Measurements from ENCODE around the gene NKD2. TPM values are rescaled to one million over a fixed set of nuclear protein-coding genes. Genes with fewer than 3 reads are reported as not detected.

NKD2 gene
- total RNA-seq, 4 donors from 2014 or later = 0.78 to 3.2 (median 1.6) TPM

DNA sequence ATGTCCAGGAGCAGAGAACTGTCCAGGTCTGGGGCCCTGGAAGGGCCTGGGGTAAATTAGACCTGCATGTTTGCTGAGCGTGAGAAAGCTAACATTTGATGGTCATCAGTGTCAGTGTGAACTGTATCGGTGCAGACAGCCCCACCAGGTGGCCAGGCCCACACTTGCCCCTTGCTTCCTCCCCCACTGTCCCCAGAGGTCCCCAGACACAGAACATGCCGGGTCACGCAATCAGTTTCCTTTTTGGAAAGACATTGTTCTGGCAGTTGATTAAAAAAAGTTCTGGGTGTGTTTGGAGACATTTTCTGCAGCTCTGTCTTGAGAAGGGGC is 1.5 kb downstream of the NKD2 start:
- Histone ChIP-seq H3K9me3 (no peaks in the 10 kb centered on the region), H3K4me3 (replicated peaks in 1 of 3) (no peak overlapping the region), H3K36me3 (no peaks in the 10 kb centered on the region), H3K27me3 (peaks cover 7% of the 10 kb centered on the region), H3K4me1 (peaks cover 4 to 26% of the 10 kb centered on the region in 2 donors), H3K27ac (no peak overlapping the region)
- TF ChIP-seq, protein P1, sequence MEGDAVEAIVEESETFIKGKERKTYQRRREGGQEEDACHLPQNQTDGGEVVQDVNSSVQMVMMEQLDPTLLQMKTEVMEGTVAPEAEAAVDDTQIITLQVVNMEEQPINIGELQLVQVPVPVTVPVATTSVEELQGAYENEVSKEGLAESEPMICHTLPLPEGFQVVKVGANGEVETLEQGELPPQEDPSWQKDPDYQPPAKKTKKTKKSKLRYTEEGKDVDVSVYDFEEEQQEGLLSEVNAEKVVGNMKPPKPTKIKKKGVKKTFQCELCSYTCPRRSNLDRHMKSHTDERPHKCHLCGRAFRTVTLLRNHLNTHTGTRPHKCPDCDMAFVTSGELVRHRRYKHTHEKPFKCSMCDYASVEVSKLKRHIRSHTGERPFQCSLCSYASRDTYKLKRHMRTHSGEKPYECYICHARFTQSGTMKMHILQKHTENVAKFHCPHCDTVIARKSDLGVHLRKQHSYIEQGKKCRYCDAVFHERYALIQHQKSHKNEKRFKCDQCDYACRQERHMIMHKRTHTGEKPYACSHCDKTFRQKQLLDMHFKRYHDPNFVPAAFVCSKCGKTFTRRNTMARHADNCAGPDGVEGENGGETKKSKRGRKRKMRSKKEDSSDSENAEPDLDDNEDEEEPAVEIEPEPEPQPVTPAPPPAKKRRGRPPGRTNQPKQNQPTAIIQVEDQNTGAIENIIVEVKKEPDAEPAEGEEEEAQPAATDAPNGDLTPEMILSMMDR (IDR thresholded peaks at IDR 0.05) = no peak
- no peak for TF ChIP-seq POLR2A (IDR thresholded peaks at IDR 0.05)
- WGBS, 2 donors = 55 to 71% methylated on average over 4 of the region's 4 CpGs
- intact Hi-C loops (cut with DNase I) = no loop called here
- no peak for DNase-seq

DNA sequence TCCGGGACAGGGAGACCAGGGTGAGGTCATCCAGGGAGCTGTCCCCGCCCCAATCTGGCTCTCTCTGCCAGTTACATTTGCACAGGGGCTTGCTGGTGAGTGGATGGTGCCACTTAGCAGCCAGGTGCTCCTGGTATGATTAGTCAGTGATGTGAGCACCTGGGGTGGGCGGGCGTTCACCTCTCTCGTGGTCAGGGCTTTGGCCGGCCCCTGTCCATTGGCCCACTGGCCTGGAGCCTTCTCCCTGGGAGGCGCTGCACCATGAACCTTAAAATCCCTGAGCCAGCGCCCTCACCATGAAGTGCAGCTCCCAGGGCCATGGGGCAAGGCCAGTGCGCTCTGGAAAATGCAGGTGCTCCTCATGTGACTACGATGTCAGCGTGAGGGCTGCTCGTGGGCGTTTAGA is 2.0 kb downstream of the NKD2 start:
- Histone ChIP-seq H3K4me1 (peaks cover 0 to 21% of the 10 kb centered on the region in 2 donors), H3K27ac (no peak overlapping the region), H3K4me3 (replicated peaks in 1 of 3) (no peak overlapping the region), H3K9me3 (no peaks in the 10 kb centered on the region), H3K36me3 (no peaks in the 10 kb centered on the region), H3K27me3 (peaks cover 7% of the 10 kb centered on the region)
- WGBS, 2 donors = 46% methylated on average over 8 to 10 of the region's 13 CpGs
- intact Hi-C loops (cut with DNase I) = no loop called here
- TF ChIP-seq, protein P1 (IDR thresholded peaks at IDR 0.05) = no peak
- no peak for TF ChIP-seq POLR2A (IDR thresholded peaks at IDR 0.05)
- no peak for DNase-seq

DNA sequence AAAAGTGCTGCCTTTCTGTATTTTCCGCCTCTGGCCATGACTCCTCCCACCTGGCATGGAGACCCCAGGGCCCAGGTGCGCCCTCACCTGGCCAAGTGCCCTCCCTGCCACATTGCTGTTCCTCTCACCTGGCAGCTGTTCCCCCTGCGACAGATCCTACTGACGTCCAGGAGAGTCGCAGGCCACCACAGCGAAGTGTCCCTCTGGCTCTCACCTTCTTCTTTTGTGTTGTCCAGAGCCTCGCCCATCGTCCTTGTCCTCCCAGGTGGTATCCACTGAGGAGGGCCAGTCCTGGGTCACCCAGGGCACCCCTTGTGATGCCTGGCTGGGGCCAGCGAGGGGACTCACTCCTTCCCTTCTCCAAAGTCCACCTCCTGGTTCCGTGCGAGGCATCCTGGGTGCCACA is 2.6 kb downstream of the NKD2 start:
- Histone ChIP-seq H3K36me3 (no peaks in the 10 kb centered on the region), H3K9me3 (no peaks in the 10 kb centered on the region), H3K27me3 (peaks cover 7% of the 10 kb centered on the region), H3K27ac (no peak overlapping the region), H3K4me1 (peaks cover 0 to 21% of the 10 kb centered on the region in 2 donors), H3K4me3 (replicated peaks in 1 of 3) (no peak overlapping the region)
- DNase-seq = peak; percentile 60 to 65
- TF ChIP-seq POLR2A (IDR thresholded peaks at IDR 0.05) = no peak
- TF ChIP-seq, protein P1 (IDR thresholded peaks at IDR 0.05) = peak in 3 of 6 experiments; percentile 43 to 46 (median 45)
- 54 to 64% methylated on average over 11 of the region's 11 CpGs for WGBS, 2 donors
- intact Hi-C loops (cut with DNase I) = no loop called here

DNA sequence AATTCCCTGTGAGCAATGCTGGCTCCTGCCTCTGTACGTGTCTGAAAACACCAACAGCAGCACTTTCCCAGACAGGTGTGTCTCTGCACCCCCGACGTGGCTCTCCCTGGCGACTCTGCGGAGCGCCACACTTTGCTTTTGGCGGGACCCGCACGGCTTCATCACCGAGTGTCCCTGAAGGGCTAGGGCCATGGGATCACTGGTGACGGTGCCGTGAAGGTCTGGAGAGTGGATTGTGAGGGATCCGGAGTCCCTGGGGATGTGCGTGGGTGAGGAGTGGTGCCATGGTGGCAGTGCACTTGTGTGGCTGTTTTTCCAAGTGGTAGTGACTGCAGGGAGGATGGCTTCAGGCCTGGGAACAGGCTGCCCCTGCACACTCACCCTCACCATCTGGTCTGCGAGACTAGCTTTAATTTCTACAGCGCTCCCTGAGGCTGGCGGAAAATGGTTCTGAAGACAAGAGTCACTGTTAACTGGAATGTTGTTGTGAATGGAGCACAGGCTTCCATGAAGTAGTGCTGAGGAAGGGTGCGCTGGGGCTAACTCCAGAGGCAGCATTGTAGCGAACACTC is 3.2 kb downstream of the NKD2 start:
- Histone ChIP-seq H3K27me3 (peaks cover 7% of the 10 kb centered on the region), H3K27ac (no peak overlapping the region), H3K36me3 (no peaks in the 10 kb centered on the region), H3K4me3 (replicated peaks in 1 of 3) (no peak overlapping the region), H3K4me1 (peaks cover 0 to 21% of the 10 kb centered on the region in 2 donors), H3K9me3 (no peaks in the 10 kb centered on the region)
- DNase-seq = no peak
- WGBS, 2 donors = 78 to 91% methylated on average over 16 to 19 of the region's 19 CpGs
- no peak for TF ChIP-seq POLR2A (IDR thresholded peaks at IDR 0.05)
- TF ChIP-seq, protein P1 (IDR thresholded peaks at IDR 0.05) = no peak
- intact Hi-C loops (cut with DNase I) = no loop called here

DNA sequence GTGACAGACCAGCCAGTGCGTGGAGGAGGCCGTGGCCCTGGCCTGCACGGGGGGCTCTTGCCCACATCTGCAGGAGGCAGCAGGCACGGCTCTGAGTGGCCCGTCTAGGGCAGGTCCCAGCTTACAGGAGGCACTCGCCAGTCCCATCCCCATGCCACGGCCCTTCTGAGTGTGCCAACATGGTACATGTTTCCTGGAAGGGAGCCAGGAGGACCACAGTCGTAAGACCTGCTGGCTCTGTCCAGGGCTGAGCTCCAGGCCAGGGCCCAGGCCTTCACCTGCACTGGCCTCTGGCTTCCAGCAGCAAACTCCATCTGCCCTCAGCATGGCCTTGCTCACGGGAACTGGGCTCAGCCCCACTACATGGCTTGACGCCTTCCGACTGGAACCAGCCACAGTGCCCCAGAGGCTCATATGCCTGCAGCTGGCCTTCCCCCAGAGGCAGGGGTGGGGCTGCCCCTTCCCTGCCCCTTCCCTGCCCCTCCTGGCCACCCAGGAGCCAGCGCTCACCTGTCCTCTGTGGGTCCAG is 3.8 kb downstream of the NKD2 start:
- intact Hi-C loops (cut with DNase I) = no loop called here
- H3K4me1 ChIP-seq = peaks cover 0 to 21% of the 10 kb centered on the region in 2 donors
- no peaks in the 10 kb centered on the region for H3K9me3 ChIP-seq
- H3K27me3 ChIP-seq = peaks cover 7% of the 10 kb centered on the region
- H3K36me3 ChIP-seq = no peaks in the 10 kb centered on the region
- no peak overlapping the region for H3K27ac ChIP-seq
- WGBS, 2 donors = 91% methylated on average over 12 of the region's 12 CpGs
- no peak for DNase-seq
- H3K4me3 ChIP-seq (replicated peaks in 1 of 3) = no peak overlapping the region
- TF ChIP-seq, protein P1 (IDR thresholded peaks at IDR 0.05) = no peak
- TF ChIP-seq POLR2A (IDR thresholded peaks at IDR 0.05) = no peak
